Measurements from ENCODE around the gene COG7. TPM values are rescaled to one million over a fixed set of nuclear protein-coding genes. Genes with fewer than 3 reads are reported as not detected.

Gene COG7
- total and polyA plus RNA-seq, 2 of the 13 experiments (the other 11 are each of a cell fraction or from before 2014, with no cell fraction given): 12.6 to 54.5 TPM

- H3K9ac ChIP-seq (ENCODE audit: insufficient read depth, low read depth, low read length): no peak overlapping the region
- no peak for ATAC-seq
- in situ Hi-C loops (cut with HindIII; ENCODE audit: extremely low pct_ligation_motif_present, low pct_unique_long_range_greater_than_20kb) (no loop called here), intact Hi-C loops (cut with micrococcal nuclease; ENCODE audit: unreplicated experiment) (no loop called here)
- DNase-seq (ENCODE audit: low spot score): no peak
- no peaks in the 10 kb centered on the region for H3K9me3 ChIP-seq (ENCODE audit: low read length)
- H3K27ac ChIP-seq (ENCODE audit: extremely low read length, insufficient read depth, low read length): no peak overlapping the region
- H3K79me2 ChIP-seq (ENCODE audit: insufficient read depth, low read length): peaks cover 4% of the 10 kb centered on the region
- no peaks in the 10 kb centered on the region for H3K4me1 ChIP-seq (ENCODE audit: insufficient read depth, low read length)
- H3K27me3 ChIP-seq (ENCODE audit: control insufficient read depth in 1 of 2, insufficient read depth in 2 of 2, low read length in 2 of 2): no peaks in the 10 kb centered on the region
- 95% methylated on average over 14 of the region's 14 CpGs for whole genome bisulfite sequencing (ENCODE audit: low lambda C conversion rate)
- no peak overlapping the region for H2AFZ ChIP-seq (ENCODE audit: low read length)
- peaks cover 75 to 92% of the 10 kb centered on the region in 2 experiments for H3K36me3 ChIP-seq (replicated peaks in 1 of 2; ENCODE audit: control insufficient read depth in 1 of 2, insufficient read depth in 2 of 2, low read length in 2 of 2)
- ChIA-PET CTCF (ENCODE audit: low intra/inter-chr PET ratio, low total read pairs) (no interaction called here), POLR2A (interaction anchor here (1.0 kb wide), 1 partner anchor 14 kb away, joined by 3 read pairs; no protein-coding TSS in a partner anchor)
- peaks cover 3% of the 10 kb centered on the region; the same call in 1 of the 2 replicates for H4K20me1 ChIP-seq (ENCODE audit: insufficient read depth, low read length)
- H3K4me3 ChIP-seq (replicated peaks in 1 of 3; ENCODE audit: insufficient read depth in 1 of 3, low read depth in 2 of 3, low read length in 3 of 3): no peak overlapping the region
- no TSS peak for BruUV-seq (replicated peaks)
- no peak for FAIRE-seq
- H3K4me2 ChIP-seq (ENCODE audit: low read depth, low read length): no peak overlapping the region
- TF ChIP-seq TP53 (CRISPR knock-in tag; conservative IDR thresholded peaks at IDR 0.05) (no peak), ZNF10 (CRISPR knock-in tag; IDR thresholded peaks at IDR 0.05; ENCODE audit: borderline replicate concordance, low read depth) (no peak), ZNF460 (CRISPR knock-in tag; IDR thresholded peaks at IDR 0.05; ENCODE audit: borderline replicate concordance) (no peak), SIX1 (CRISPR knock-in tag; IDR thresholded peaks at IDR 0.05; ENCODE audit: borderline replicate concordance) (no peak), HMGXB4 (CRISPR knock-in tag; IDR thresholded peaks at IDR 0.05; ENCODE audit: borderline replicate concordance in 1 of 2, low read depth in 1 of 2) (no peak), UBTF (CRISPR knock-in tag; IDR thresholded peaks at IDR 0.05) (no peak), ZBTB20 (CRISPR knock-in tag; IDR thresholded peaks at IDR 0.05; ENCODE audit: borderline replicate concordance, low read depth) (no peak), NFATC3 (CRISPR knock-in tag; IDR thresholded peaks at IDR 0.05) (no peak), ZFY (CRISPR knock-in tag; IDR thresholded peaks at IDR 0.05) (no peak), NPAS2 (CRISPR knock-in tag; IDR thresholded peaks at IDR 0.05; ENCODE audit: borderline replicate concordance) (no peak), ARID4A (CRISPR knock-in tag; IDR thresholded peaks at IDR 0.05; ENCODE audit: borderline replicate concordance) (no peak), ATF7-NPFF (CRISPR knock-in tag; IDR thresholded peaks at IDR 0.05; ENCODE audit: low read depth) (no peak), CHD4 (IDR thresholded peaks at IDR 0.05; ENCODE audit: borderline replicate concordance, low read length) (no peak), HNRNPUL1 (IDR thresholded peaks at IDR 0.05; ENCODE audit: low read depth, low read length) (no peak)
Observed at GRCh38 chr16:23491490-23492391, 38.8 kb upstream of the COG7 start.

Measured in HepG2 (cell line).